Tibial nerve (tissue), 4 donors: ENCODE results near the gene AGGF1. TPM values are rescaled to one million over a fixed set of nuclear protein-coding genes. Genes with fewer than 3 reads are reported as not detected.

Source experiments
- DNase-seq, 2 donors: peaks; one replicate each; pipeline ENCODE4 v3.0.0-alpha.2; 2019; ENCODE audit warnings: low spot score in 2 of 2
- H3K27ac ChIP-seq, 4 donors: fragments of 200-600 bp; sonication (generic) in 3 of 4; one replicate each; pipeline ENCODE4 v1.5.1; 2017 to 2019; ENCODE audit warnings: mild to moderate bottlenecking in 1 of 4
- H3K27me3 ChIP-seq, 2 donors: fragments of 200-600 bp; sonication (generic) in 1 of 2; one replicate each; pipeline versions ENCODE4 v1.5.1 to v1.6.0; 2017 to 2019
- H3K36me3 ChIP-seq, 3 donors: fragments of 200-600 bp; sonication (generic); one replicate each; pipeline ENCODE4 v1.5.1; 2018 to 2019
- H3K4me1 ChIP-seq, 4 donors: fragments of 200-600 bp; sonication (generic) in 3 of 4; one replicate each; pipeline ENCODE4 v1.5.1; 2017 to 2019
- H3K4me3 ChIP-seq, 4 donors: fragments of 200-600 bp; sonication (generic) in 3 of 4; one replicate each; pipeline ENCODE4 v1.5.1; 2017 to 2019; ENCODE audit warnings: mild to moderate bottlenecking in 1 of 4, moderate library complexity in 1 of 4
- H3K9me3 ChIP-seq, 4 donors: fragments of 200-600 bp; sonication (generic) in 3 of 4; one replicate each; pipeline ENCODE4 v1.5.1; 2017 to 2019
- EP300 ChIP-seq, 2 donors: sonication (generic); formaldehyde crosslinking; IDR thresholded peaks; one replicate each; pipeline ENCODE4 v1.6.1; 2017; ENCODE audit warnings: antibody characterized with exemption in 2 of 2, mild to moderate bottlenecking in 1 of 2
- POLR2A ChIP-seq, 2 donors: fragments of 450-650 bp; IDR thresholded peaks; one replicate each; pipeline ENCODE4 v1.6.1; 2017; ENCODE audit warnings: antibody characterized with exemption in 2 of 2, mild to moderate bottlenecking in 2 of 2, moderate library complexity in 2 of 2
- WGBS, 2 donors: methylation state at CpG; one replicate each; pipeline ENCODE4 v1.1.5; 2018; 5-methylcytosine and 5-hydroxymethylcytosine counted together
- total RNA-seq, 4 donors: library from RNA; depleted of rRNA; stranded (reverse); fragments of >200 nt; gene quantifications; one replicate each; pipeline ENCODE4 v1.1.0, GENCODE V29; 2016
- TF ChIP-seq, protein P1 (sequence below), 5 experiments: fragments of 200-600 bp in 3 of 5; fragments of 450-650 bp in 2 of 5; sonication (generic) in 3 of 5; IDR thresholded peaks; one replicate each; pipeline ENCODE4 v1.5.1; 2016 to 2019; ENCODE audit warnings: antibody characterized with exemption in 5 of 5, mild to moderate bottlenecking in 3 of 5, moderate library complexity in 2 of 5

Gene AGGF1
- total RNA-seq, 4 donors from 2014 or later: 17.5 to 20.9 (median 18.6) TPM

DNA sequence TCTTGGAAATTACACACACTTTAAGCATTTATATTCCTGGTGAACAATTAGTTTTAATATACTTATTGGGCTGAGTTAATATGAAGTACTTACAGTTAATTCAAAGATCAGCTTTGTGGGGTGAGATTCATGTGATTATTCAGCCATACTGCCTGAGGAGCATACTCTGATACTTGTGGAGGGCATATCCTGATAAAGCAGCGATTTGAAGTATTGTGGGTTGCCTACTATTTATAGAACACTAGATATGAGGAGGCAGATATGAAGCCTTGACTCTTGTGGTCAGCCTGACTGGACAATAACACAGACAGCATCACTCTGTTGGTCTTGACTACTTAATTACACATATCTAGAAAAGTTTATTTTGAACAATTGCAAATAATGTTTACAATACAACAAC lies 27.0 kb upstream of the AGGF1 start:
- TF ChIP-seq POLR2A (IDR thresholded peaks at IDR 0.05): no peak
- TF ChIP-seq EP300 (IDR thresholded peaks at IDR 0.05): no peak
- TF ChIP-seq, protein P1, sequence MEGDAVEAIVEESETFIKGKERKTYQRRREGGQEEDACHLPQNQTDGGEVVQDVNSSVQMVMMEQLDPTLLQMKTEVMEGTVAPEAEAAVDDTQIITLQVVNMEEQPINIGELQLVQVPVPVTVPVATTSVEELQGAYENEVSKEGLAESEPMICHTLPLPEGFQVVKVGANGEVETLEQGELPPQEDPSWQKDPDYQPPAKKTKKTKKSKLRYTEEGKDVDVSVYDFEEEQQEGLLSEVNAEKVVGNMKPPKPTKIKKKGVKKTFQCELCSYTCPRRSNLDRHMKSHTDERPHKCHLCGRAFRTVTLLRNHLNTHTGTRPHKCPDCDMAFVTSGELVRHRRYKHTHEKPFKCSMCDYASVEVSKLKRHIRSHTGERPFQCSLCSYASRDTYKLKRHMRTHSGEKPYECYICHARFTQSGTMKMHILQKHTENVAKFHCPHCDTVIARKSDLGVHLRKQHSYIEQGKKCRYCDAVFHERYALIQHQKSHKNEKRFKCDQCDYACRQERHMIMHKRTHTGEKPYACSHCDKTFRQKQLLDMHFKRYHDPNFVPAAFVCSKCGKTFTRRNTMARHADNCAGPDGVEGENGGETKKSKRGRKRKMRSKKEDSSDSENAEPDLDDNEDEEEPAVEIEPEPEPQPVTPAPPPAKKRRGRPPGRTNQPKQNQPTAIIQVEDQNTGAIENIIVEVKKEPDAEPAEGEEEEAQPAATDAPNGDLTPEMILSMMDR (IDR thresholded peaks at IDR 0.05): no peak
- WGBS, 2 donors: 38 to 50% methylated on average over 1 of the region's 1 CpG
- Histone ChIP-seq H3K27me3 (peaks cover 0 to 4% of the 10 kb centered on the region in 2 donors), H3K36me3 (no peaks in the 10 kb centered on the region), H3K4me3 (no peak overlapping the region), H3K9me3 (no peaks in the 10 kb centered on the region), H3K4me1 (no peaks in the 10 kb centered on the region), H3K27ac (no peak overlapping the region)
- no peak for DNase-seq

DNA sequence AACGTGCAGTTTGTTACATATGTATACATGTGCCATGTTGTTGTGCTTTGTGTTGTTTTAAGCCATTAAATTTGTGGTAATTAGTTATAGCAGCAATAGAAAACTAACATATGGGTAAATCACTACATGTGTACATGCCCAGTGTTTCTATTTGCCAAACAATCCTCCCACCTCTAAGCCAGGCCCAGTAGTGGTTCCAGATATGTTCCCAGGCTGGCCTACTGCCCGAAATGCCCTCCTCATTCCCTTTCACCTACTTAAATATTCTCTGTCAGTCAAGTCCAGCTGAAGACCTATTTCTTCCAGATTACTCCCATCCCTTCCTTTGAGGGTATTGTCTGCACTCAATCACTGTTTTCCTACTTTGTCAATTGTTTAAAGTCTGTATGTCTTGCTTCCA lies 24.1 kb upstream of the AGGF1 start:
- Histone ChIP-seq H3K9me3 (no peaks in the 10 kb centered on the region), H3K27ac (no peak overlapping the region), H3K36me3 (no peaks in the 10 kb centered on the region), H3K27me3 (peaks cover 0 to 4% of the 10 kb centered on the region in 2 donors), H3K4me1 (no peaks in the 10 kb centered on the region), H3K4me3 (no peak overlapping the region)
- WGBS, 2 donors: 77 to 85% methylated on average over 2 of the region's 2 CpGs
- no peak for TF ChIP-seq POLR2A (IDR thresholded peaks at IDR 0.05)
- TF ChIP-seq, protein P1 (IDR thresholded peaks at IDR 0.05): no peak
- TF ChIP-seq EP300 (IDR thresholded peaks at IDR 0.05): no peak
- DNase-seq: no peak

DNA sequence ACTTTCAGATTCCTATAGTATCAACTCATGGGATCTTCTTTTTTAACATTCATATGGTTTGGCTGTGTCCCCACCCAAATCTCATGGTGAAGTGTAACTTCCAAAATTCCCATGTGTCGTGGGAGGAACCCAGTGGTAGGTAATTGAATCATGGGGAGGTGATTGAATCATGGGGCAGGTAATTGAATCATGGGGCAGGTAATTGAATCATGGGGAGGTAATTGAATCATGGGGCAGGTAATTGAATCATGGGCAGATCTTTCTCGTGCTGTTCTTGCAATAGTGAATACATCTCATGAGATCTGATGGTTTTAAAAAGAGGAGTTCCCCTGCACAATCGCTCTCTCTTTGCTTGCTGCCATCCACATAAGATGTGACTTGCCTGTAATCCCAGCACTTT lies 21.8 kb upstream of the AGGF1 start:
- Histone ChIP-seq H3K36me3 (no peaks in the 10 kb centered on the region), H3K4me3 (no peak overlapping the region), H3K4me1 (no peaks in the 10 kb centered on the region), H3K9me3 (no peaks in the 10 kb centered on the region), H3K27ac (no peak overlapping the region), H3K27me3 (no peaks in the 10 kb centered on the region)
- 55 to 77% methylated on average over 3 of the region's 3 CpGs for WGBS, 2 donors
- TF ChIP-seq, protein P1 (IDR thresholded peaks at IDR 0.05): no peak
- TF ChIP-seq POLR2A (IDR thresholded peaks at IDR 0.05): no peak
- no peak for TF ChIP-seq EP300 (IDR thresholded peaks at IDR 0.05)
- DNase-seq: no peak

DNA sequence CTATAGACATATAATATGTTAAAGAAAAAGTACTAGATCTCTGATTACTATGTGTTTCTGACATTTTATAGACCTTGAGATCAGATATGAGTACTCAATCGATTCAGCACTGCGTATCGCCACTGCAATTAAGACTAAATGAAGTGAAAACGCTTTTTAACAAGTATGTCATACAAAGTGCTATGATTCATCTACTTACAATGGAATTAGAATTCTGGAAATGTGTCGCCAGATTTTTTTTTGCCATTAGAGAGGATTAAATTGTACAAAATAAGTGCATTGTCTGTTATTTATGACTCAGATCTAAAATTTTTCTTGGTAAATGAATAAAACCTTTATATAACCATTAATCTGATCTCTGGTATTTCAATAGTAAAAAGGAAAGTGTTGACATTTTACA lies 20.0 kb upstream of the AGGF1 start:
- H3K4me3 ChIP-seq: no peak overlapping the region
- 45 to 64% methylated on average over 5 of the region's 5 CpGs for WGBS, 2 donors
- H3K36me3 ChIP-seq: no peaks in the 10 kb centered on the region
- DNase-seq: no peak
- H3K9me3 ChIP-seq: no peaks in the 10 kb centered on the region
- H3K27me3 ChIP-seq: no peaks in the 10 kb centered on the region
- no peak overlapping the region for H3K27ac ChIP-seq
- no peaks in the 10 kb centered on the region for H3K4me1 ChIP-seq
- TF ChIP-seq EP300 (IDR thresholded peaks at IDR 0.05): no peak
- no peak for TF ChIP-seq POLR2A (IDR thresholded peaks at IDR 0.05)

DNA sequence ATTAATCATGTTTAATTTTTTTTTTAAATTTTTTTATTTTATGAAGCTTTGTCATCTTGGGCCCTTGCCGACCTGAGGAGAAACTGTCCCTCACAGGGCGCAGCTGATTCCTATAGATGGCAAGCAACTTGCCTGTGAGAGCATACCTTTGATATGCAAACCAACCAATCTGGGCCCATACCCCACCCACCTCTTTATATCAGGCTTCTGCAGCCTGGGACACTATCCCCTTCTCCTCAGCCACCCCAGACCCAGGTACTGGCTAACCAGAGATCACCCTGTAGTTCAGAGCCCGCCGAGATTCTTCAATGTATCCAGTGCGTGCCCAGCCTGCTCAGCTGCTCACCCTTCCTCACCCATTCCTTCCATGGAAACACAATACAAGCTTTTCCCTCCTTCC lies 18.7 kb upstream of the AGGF1 start:
- Histone ChIP-seq H3K4me1 (no peaks in the 10 kb centered on the region), H3K27me3 (no peaks in the 10 kb centered on the region)
- WGBS, 2 donors: 76 to 80% methylated on average over 5 of the region's 5 CpGs

More for the DNA sequence above, 18.7 kb upstream of the AGGF1 start:
- no peaks in the 10 kb centered on the region for H3K9me3 ChIP-seq
- no peak overlapping the region for H3K4me3 ChIP-seq
- H3K27ac ChIP-seq: no peak overlapping the region
- no peak for DNase-seq
- TF ChIP-seq EP300 (IDR thresholded peaks at IDR 0.05) (no peak), POLR2A (IDR thresholded peaks at IDR 0.05) (no peak)
- TF ChIP-seq, protein P1 (IDR thresholded peaks at IDR 0.05): no peak
- H3K36me3 ChIP-seq: no peaks in the 10 kb centered on the region
